Fibroblast of pulmonary artery (primary cell): Measurements from ENCODE around the gene MIF.
"Not testable (repeated sequence)": the region's sequence is repeated elsewhere in the genome, so short reads cannot be mapped to it uniquely, and the experiment has no call there.

Source experiments
- DNase-seq: peaks from one replicate; pipeline ENCODE4 v3.0.0-alpha.2; 2010; ENCODE audit warnings: low read depth
- H3K4me3 ChIP-seq: replicated peaks from 2 replicates; pipeline ENCODE4 v1.5.1; 2011; ENCODE audit warnings: low read depth, mild to moderate bottlenecking, control low read depth, low read length, moderate library complexity
- CTCF ChIP-seq: IDR thresholded peaks from 2 replicates; pipeline ENCODE4 v1.5.1; 2011; ENCODE audit warnings: mild to moderate bottlenecking, control low read depth, low read length, inconsistent platforms; ENCODE audit errors: missing control alignments

The MIF gene

GRCh38 chr22:23938328-23939016 lies 44.3 kb downstream of the MIF start:
- TF ChIP-seq CTCF = no peak
- no peak overlapping the region for H3K4me3 ChIP-seq
- DNase-seq = no peak

GRCh38 chr22:23939017-23939357 lies 44.8 kb downstream of the MIF start:
- no peak for TF ChIP-seq CTCF
- no peak overlapping the region for H3K4me3 ChIP-seq
- DNase-seq = no peak

- not testable (repeated sequence) for H3K4me3 ChIP-seq, DNase-seq
Measured at GRCh38 chr22:23940166-23940565, 46.0 kb downstream of the MIF start.
